GM21786 (cell line): Measurements from ENCODE around the gene BOD1.
A peak's percentile ranks its signal among the peaks of the same experiment; 100 is the strongest.

ENCODE experiments used
- ATAC-seq: cut with Tn5 transposase; IDR thresholded peaks from one replicate; pipeline ENCODE4 v1.9.1; 2021; ENCODE audit not compliant: unreplicated experiment

Gene BOD1

GRCh38 chr5:173642191-173642816, 25.9 kb upstream of the BOD1 start:
- ATAC-seq, result no peak

GRCh38 chr5:173640156-173640804, 23.8 kb upstream of the BOD1 start:
- no peak for ATAC-seq

DNA sequence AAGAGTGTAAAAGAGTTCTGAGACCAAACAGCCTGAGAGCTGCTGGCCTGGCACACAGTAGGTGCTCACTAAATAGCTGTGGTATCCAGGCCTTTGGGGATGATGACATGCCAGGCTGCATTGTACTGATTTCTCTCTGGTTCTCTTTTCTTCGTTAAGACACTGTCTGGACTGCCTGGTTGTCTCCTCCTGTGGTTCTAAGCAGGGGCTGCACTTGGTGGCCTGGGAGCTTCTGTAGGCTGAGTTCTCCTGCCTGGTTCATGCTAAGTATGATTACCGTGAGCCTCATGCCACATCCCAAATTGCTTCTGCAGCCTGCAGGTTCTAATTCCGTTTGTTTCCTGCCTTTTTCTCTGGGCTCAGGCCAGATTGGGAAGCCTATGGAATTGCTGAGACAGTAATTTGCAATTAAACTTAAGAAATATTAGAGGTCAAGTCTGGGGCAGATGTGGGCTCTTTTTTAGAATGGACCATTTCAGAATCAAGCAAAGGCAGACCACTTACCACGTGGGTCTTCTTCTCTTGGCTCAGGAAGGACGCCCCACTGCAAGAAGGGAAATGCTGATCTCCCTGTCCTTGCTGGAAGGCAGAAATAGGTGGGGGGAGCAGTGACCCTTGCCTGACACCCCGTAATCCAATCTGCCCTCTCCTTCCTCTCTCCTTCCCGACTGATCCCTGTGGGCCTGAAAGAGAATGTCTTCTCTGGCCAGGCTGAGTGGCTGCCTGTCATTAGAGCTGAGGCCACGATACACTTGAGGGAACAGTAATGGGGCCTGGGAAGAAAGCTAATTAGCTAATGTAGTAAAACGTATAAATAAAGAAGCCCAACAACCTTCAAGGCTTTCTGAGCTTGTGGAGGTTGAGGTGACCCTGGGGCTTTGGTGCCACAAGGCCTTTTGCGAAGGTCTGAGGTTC, 21.9 kb upstream of the BOD1 start:
- no peak for ATAC-seq

DNA sequence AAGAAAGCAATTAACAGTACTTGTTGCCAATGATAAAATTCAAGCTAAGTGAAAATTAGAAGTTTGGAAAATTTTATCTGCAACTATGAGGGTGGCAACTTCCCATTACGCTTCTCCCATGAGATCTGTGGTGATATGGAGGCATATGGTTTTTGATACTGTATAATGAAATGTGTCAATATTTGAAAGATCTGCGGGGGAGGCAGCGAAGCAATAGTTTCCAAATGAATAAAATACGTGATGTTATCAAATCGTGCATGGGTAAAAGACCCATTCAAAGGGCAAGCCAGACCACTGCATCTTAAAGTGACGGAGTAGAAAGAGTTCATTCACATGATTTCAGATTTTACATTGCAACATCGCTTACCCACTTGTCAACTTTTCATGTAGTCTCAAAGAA, 20.9 kb upstream of the BOD1 start:
- ATAC-seq, result no peak

GRCh38 chr5:173634465-173634983, 18.1 kb upstream of the BOD1 start:
- no peak for ATAC-seq

- no peak for ATAC-seq
These were observed 16.9 kb upstream of the BOD1 start for GRCh38 chr5:173633304-173633703.

- ATAC-seq, result no peak
These were observed 15.0 kb upstream of the BOD1 start for GRCh38 chr5:173631478-173631877.

DNA sequence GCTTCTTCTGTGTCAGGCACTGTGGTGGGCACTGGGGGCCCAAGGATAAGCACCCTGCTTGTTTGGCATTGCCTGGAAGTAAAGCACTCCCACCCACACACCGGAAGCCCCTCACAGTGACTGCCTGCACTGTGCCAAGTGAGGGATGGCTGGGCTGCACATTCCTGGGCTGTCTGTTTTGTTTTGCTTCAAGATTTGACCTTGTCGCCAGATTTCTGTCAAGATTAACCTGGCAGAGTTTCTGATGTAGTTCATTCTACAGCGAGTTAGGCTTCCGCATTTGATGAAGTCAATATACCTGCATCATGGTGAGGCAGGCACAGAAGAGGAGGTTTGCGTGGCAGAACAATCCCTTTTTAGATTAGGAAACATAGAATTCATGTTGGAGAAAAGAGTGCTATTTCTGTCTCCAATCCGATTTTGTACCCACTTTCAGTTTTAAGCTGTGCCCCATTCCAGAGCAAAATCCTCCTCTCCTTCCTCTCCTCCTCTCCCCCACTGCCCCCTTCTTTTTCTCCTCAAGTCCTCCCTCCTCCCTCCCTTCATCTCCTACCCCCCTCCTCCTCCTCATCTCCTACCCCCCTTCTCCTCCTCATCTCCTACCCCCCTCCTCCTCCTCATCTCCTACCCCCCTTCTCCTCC, 14.4 kb upstream of the BOD1 start:
- no peak for ATAC-seq

DNA sequence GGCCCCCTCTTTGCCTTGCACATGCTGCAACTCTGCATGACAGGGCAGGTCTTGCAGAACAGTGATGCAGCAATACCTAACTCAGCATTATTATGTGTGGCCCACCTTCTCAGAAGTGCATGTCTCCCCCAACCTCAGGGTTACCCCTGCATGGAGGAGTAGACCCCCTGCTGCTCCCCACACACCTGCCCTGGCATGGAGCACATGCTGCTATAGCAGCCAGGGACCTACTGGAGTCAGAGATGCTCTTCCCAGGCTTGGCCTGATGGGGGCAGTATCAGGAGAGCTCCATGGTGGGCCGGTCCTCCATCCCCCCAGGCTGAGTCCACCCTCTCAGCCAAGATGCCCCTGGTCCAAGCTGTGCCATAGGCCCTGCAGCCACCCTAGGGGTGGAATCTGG, 13.2 kb upstream of the BOD1 start:
- ATAC-seq, result no peak

GRCh38 chr5:173628501-173628900, 12.1 kb upstream of the BOD1 start:
- ATAC-seq, result no peak

- no peak for ATAC-seq
These were observed 11.5 kb upstream of the BOD1 start for GRCh38 chr5:173627860-173628392.

GRCh38 chr5:173627271-173627670, 10.8 kb upstream of the BOD1 start:
- no peak for ATAC-seq

- ATAC-seq, result no peak
These were observed 10.0 kb upstream of the BOD1 start for GRCh38 chr5:173626505-173626820.

DNA sequence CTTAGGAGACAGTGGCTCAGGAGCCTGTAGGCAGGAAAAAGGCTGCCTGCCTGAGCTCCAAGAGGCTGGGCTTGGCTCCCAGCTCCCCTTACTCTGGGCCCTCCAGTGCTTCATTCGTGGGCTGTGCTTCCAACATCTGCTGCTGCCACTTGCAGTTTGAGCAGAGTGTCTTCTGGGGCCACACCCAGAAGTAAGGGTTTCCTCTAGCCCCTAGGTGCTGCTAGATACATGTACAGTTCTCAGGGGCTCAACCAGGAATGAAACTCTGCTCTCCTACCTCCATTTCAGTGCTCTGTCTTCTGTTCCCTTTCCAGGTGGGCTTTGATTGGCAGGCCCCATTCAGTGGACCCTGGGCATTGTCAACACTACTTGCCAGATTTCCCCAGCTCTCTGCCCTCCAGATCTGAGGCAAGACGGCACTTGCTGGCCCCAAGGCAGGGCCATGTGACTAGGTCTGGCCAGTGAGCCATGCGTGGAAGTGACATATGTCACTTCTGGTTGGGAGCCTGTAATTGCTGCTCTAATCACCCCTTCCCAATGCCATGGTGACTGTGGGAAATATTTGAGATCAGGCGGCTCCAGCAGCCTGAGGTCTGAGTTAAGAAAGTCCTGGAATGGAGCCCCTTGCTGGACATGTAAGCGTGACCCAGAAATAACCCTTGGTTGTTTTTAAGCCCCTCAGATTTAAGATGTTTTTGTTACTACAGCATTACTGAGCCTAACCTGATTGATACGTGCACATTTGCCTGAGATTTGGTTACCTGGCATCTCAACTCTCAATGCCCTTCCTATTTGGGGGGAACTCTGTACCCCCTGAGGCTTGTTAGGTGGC, 9.4 kb upstream of the BOD1 start:
- peak; percentile 75 for ATAC-seq

DNA sequence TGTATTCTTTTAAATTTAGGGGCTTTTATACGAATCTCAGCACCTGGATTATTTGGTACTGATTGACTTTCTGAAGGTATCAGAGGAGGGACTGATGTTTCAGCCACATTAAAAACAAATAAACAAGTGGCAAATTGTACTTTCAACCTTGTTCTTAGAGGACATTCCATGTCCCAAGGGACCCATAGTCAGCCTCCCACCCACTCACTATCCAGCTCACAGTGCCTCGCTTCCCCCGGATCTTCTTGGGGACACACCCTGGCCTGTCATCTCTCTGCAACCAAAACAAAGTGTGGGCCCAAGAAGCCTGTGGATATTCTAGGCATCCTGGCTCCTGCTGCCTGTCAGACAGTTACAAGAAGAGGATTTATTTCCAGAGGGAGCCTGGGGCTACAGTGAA, 8.8 kb upstream of the BOD1 start:
- no peak for ATAC-seq

GRCh38 chr5:173624282-173624681, 7.8 kb upstream of the BOD1 start:
- no peak for ATAC-seq

- no peak for ATAC-seq
These were observed 7.3 kb upstream of the BOD1 start for GRCh38 chr5:173623789-173624188.

DNA sequence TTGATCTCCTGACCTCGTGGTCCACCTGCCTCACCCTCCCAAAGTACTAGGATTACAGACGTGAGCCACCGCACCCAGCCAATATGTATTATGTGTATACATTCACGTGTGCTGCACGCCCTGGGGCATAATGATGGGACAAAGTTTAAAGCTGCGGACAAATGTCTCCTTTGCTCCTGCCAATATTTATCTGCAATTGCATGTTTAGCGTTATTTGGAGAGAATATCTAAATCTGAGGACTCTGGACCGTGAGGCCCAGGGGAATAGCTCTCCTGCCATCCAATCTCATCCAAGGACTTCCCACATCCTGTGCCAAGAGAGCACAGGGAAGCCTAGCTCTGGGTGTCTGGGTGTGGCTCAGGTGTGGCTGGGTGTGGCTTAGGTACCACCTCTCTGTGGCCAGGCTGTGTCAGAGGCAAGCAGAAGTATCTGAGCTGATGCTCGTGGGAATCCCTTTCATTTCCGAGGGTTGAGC, 6.9 kb upstream of the BOD1 start:
- ATAC-seq, result no peak

DNA sequence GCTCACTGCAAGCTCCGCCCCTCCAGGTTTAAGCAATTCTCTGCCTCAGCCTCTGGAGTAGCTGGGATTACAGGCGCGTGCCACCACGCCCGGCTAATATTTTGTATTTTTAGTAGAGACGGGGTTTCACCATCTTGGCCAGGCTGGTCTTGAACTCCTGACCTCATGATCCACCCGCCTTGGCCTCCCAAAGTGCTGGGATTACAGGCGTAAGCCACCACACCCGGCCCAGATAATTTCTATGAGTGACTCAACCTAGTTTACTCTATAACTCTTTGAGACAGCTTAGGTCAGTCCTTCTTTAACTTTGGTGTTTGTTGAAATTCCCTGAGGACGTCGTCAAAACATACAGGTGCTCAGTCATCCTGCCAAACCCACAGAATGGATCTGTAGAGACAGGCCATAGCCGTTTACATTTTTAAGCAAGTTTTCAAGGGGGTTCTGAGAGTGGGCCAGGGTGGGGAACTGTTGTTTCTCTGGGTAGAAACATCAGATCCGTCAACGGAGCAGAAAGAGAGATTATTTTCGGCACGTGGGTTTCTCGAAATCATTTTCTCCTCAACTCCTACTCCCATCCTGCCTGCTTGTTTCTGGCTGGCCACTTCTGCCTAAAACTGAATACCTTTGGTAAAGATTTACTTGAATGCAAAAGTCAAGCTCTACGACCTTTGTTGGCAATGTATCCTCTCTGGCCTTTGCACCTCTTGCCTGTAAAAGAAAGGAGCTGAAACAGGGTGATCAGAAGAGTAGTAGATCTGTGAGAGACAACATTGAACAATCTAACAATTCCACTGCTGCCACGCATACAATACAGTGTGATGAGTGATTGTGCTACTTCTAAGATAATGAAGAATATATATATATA, 6.0 kb upstream of the BOD1 start:
- no peak for ATAC-seq
